Transverse colon (tissue), 3 donors: ENCODE results near the gene IRF8.
"Not testable (repeated sequence)": the region's sequence is repeated elsewhere in the genome, so short reads cannot be mapped to it uniquely, and the experiment has no call there.

ENCODE experiments used
- CTCF ChIP-seq, 5 experiments: fragments of 200-600 bp in 3 of 5; fragments of 450-650 bp in 2 of 5; sonication (generic) in 3 of 5; IDR thresholded peaks; 1 replicate in 2 of 5; 2 replicates in 3 of 5; pipeline ENCODE4 v1.5.1; 2016 to 2017; ENCODE audit warnings: antibody characterized with exemption in 5 of 5, inconsistent platforms in 3 of 5, mild to moderate bottlenecking in 2 of 5, moderate library complexity in 1 of 5
- EP300 ChIP-seq: sonication (generic); formaldehyde crosslinking; IDR thresholded peaks from one replicate; pipeline ENCODE4 v1.6.1; 2017; ENCODE audit warnings: antibody characterized with exemption, low read depth
- POLR2A ChIP-seq: fragments of 450-650 bp; IDR thresholded peaks from one replicate; pipeline ENCODE4 v1.6.1; 2016; ENCODE audit warnings: antibody characterized with exemption, mild to moderate bottlenecking, moderate library complexity

- TF ChIP-seq EP300; POLR2A; CTCF (IDR thresholded peaks at IDR 0.05): not testable (repeated sequence)
Measured at GRCh38 chr16:85874031-85874430, 24.9 kb upstream of the IRF8 start.
